HFF-Myc (cell line): Measurements from ENCODE around the gene MIGA1.

Experiments
- DNase-seq: peaks from one replicate; pipeline ENCODE4 v3.0.0-alpha.2; 2011; ENCODE audit warnings: low read depth; ENCODE audit errors: extremely low read depth
- H3K4me3 ChIP-seq: replicated peaks from 2 replicates; pipeline ENCODE4 v1.5.1; 2011; ENCODE audit warnings: low read depth, mild to moderate bottlenecking, control low read depth, low read length
- TF ChIP-seq, protein P1 (sequence below): IDR thresholded peaks from 2 replicates; pipeline ENCODE4 v1.5.1; 2012; ENCODE audit warnings: mild to moderate bottlenecking, low read depth, low read length, control low read depth; ENCODE audit errors: missing control alignments

Gene MIGA1

DNA sequence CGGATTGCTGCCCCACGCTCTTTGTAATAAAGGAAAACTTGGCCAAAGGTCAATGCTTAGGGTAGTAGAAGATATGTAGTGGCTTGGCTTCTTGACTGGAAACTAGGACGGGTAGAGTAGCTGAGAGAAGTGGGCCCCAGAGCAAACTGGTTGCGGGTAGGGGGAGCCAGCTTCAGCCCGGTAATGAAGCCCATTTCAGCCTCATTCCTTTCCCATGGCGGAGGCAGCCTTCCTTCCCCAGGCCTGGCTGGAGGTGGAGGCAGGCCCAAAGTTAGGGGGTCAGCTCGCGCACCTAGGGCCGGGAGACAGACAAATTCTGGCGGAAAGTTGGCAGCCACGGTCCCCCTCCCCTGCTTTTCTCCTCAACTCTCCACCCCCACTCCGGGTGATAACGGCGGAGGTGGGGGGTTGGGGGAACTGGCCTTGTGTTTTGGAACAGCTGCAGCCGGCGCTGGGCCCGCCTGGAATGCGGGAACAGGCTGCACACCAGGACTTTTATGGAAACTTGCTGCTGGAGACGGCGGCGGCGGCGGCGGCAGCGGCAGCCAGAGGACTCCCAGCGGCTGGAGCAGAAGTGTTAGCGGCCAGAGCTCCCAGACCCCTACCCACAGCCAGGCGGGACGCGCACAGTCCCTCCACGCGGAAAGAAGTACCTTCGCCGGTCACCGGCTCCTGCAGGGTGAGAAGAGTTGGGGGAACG is 108.8 kb downstream of the MIGA1 start, which contains the start of gene NEXN:
TSS of gene NEXN (plus strand) at position 544 of the 700 bp plus-strand sequence. CDS start 27,483 bp downstream, outside the sequence.
- TF ChIP-seq, protein P1, sequence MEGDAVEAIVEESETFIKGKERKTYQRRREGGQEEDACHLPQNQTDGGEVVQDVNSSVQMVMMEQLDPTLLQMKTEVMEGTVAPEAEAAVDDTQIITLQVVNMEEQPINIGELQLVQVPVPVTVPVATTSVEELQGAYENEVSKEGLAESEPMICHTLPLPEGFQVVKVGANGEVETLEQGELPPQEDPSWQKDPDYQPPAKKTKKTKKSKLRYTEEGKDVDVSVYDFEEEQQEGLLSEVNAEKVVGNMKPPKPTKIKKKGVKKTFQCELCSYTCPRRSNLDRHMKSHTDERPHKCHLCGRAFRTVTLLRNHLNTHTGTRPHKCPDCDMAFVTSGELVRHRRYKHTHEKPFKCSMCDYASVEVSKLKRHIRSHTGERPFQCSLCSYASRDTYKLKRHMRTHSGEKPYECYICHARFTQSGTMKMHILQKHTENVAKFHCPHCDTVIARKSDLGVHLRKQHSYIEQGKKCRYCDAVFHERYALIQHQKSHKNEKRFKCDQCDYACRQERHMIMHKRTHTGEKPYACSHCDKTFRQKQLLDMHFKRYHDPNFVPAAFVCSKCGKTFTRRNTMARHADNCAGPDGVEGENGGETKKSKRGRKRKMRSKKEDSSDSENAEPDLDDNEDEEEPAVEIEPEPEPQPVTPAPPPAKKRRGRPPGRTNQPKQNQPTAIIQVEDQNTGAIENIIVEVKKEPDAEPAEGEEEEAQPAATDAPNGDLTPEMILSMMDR = peak; percentile 6
- DNase-seq = peak; percentile 33
- H3K4me3 ChIP-seq = peak within 1 kb of the TSS; percentile 82

DNA sequence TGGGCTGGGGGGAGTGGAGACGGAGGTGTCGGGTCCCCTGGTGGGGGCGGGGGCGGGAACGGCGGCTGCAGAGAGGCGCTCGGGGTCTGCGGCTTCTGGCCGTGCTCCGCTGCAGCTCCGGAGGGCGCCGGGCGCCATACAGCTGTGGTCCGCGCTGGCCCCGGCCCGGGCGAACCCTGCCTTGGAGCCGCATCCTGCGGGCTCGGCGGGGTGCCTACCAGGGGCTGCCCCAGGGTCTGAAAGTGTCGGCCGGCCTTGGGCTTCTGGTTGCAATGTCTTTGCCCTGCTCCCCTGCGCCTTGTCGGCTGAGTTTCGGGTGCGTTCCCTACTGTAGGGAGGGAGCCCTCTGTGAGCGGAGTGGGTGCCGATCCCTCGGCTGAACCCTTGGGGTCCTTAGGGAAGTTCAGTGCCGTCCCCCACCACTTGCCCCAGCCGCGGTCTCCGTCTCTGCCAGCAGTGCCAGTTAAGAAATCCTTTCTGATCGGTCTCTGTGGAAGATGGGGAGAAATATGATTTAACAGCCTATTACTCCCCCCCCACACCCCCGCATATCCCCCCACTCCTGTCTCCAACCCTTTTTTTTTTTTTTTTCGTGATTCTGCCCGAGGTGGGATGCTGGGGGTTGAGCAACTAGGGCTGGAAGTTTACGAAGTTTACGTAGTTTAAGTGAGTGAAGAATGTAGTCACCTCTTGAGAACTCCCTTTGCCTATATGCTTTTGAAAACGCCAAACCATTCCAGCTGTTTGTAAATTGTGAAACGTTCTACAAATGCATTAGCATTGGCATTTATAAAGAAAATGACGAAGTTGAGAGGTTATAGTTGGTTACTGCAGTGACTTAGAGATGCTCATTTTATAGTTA is 109.6 kb downstream of the MIGA1 start:
- TF ChIP-seq, protein P1 = no peak
- H3K4me3 ChIP-seq = peak overlapping the region; percentile 82
- DNase-seq = no peak

DNA sequence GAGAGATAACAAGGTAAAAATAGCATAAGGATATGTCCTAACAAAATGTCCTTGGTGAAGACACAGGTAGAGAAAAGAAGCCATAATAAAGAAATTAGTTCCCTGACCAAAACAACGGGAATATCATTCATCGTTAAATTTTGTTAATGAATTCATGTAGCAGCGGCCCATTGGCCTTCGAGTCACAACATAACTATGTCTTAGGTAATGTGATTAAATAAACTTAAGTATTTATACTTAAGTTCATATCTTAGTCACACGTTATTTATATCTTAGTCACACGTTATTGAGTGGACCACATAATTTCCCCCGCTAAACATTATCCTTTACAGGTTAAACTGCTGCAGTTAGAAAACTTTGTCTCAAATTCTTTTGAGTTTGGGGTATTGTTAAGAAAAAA is 110.2 kb downstream of the MIGA1 start:
- TF ChIP-seq, protein P1 = no peak
- DNase-seq = no peak
- peak overlapping the region; percentile 82 for H3K4me3 ChIP-seq

DNA sequence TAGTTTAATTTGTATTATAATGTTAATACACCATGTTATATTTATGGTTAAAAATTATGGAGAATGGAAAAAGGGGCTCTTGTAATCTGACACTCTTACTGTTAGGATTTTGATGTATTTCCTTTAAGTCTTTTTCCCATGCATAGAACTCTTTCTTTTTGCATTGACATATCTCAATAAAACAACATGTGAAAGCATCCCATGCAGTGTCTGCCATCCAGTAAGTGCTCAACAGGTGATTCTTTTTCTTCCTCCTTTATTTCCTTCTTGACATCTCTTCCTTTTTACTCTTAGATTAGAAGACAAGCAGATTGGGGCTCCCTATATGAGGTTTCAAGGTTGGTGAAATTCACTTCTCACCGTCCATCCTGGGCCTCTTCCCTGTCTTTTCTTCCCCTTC is 111.8 kb downstream of the MIGA1 start:
- no peak for DNase-seq
- H3K4me3 ChIP-seq = no peak overlapping the region
- TF ChIP-seq, protein P1 = no peak

DNA sequence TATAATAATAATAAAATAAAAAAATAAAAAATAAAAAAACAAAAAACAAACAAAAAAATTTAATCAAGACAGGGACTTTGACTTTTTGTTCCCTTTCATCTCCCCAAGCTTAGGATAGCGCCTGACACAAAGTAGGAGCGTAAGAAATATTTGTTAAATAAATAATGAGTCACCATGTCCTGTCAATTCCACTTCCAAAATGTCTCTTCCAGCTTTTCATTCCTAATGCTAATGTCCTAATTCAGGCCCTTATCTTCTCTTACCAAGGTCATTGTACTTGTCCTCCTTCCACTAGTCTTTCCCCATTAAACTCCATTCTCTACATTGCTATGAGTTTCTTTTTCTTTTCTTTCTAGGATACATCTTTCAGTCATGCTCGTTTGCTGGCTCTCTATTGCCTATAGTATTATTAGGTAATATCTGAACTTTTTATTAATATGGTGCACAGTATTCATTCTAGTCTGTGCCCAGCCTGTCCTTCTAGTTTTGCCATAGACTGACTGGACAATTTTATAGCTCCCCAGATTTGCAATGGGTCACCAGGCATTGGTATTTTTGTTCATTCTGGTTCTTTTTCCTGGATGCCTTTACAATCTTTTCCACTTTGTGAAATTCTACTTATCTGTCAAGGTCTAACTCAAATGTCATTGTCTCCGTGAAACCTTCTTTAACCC is 120.3 kb downstream of the MIGA1 start:
- TF ChIP-seq, protein P1 = no peak
- DNase-seq = no peak
- H3K4me3 ChIP-seq = no peak overlapping the region

DNA sequence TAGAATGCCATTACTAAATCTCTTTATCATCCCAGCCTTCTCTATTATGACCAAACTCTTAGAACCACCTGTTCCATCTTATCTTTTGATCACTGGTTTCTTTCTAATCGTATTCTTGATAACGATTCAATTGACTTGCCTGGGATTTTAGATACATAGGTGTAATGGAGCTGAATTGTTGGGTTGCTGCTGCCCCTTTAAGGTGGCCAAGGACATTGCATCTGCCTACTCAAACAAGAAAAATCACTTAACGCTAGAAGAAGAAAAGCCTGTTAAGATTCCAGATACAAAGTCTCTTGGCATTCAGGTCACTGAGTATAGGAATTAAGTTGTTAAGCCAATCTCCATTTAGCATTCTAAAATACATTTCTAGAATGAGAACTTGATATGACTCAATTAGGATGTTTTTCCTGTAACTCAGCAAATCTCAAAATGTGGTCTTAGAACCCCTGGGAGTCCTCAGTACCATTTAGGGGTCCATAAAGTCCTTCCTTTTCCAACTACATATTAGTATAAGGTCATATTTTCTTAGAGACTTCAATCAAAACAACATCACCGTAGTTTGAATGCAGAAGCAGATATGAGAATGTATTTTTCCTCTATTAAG is 121.3 kb downstream of the MIGA1 start:
- TF ChIP-seq, protein P1 = peak; percentile 67
- H3K4me3 ChIP-seq = no peak overlapping the region
- DNase-seq = no peak
